Measurements from ENCODE around the gene DAG1.

- TF ChIP-seq CTCF (conservative IDR thresholded peaks at IDR 0.05; ENCODE audit: low read depth, low read length) (no peak), EZH2 (IDR thresholded peaks at IDR 0.05; ENCODE audit: borderline replicate concordance, low read depth, low read length, poor library complexity, severe bottlenecking) (no peak)
Measured at GRCh38 chr3:49535971-49536874, 66.2 kb downstream of the DAG1 start.
